A673 (cell line): ENCODE measurements around the gene MAGI1.

ENCODE experiments used
- EZH2 ChIP-seq: fragments of 200-600 bp; sonication (generic); IDR thresholded peaks from 2 replicates; pipeline ENCODE4 v1.6.1; 2017; ENCODE audit warnings: borderline replicate concordance, low read depth, mild to moderate bottlenecking, mixed read lengths, antibody characterized with exemption, low read length; ENCODE audit not compliant: poor library complexity, severe bottlenecking
- TF ChIP-seq, protein P1 (sequence below): fragments of 300-800, 200-600 bp; sonication (generic); conservative IDR thresholded peaks from 2 replicates; pipeline ENCODE4 v1.5.1; 2017; ENCODE audit warnings: low read depth, mild to moderate bottlenecking, antibody characterized with exemption, low read length, moderate library complexity, mixed read lengths

- TF ChIP-seq, protein P1, sequence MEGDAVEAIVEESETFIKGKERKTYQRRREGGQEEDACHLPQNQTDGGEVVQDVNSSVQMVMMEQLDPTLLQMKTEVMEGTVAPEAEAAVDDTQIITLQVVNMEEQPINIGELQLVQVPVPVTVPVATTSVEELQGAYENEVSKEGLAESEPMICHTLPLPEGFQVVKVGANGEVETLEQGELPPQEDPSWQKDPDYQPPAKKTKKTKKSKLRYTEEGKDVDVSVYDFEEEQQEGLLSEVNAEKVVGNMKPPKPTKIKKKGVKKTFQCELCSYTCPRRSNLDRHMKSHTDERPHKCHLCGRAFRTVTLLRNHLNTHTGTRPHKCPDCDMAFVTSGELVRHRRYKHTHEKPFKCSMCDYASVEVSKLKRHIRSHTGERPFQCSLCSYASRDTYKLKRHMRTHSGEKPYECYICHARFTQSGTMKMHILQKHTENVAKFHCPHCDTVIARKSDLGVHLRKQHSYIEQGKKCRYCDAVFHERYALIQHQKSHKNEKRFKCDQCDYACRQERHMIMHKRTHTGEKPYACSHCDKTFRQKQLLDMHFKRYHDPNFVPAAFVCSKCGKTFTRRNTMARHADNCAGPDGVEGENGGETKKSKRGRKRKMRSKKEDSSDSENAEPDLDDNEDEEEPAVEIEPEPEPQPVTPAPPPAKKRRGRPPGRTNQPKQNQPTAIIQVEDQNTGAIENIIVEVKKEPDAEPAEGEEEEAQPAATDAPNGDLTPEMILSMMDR = no peak
- TF ChIP-seq EZH2 = no peak
These were observed 34.9 kb upstream of the MAGI1 start for GRCh38 chr3:66073464-66074141.
